Neural crest cell (in vitro differentiated cells): Measurements from ENCODE around the gene ARMC9. TPM values are rescaled to one million over a fixed set of nuclear protein-coding genes. Genes with fewer than 3 reads are reported as not detected.

ENCODE experiments used
- DNase-seq: peaks from one replicate; pipeline ENCODE4 v3.0.0; 2021; ENCODE audit warnings: low read depth, mixed read lengths, low spot score
- H3K27ac Mint-ChIP-seq: one replicate; pipeline ENCODE4 v1.8.0; 2021; ENCODE audit warnings: mild to moderate bottlenecking, mixed read lengths; ENCODE audit not compliant: unreplicated experiment
- H3K27me3 Mint-ChIP-seq: 2 replicates; pipeline ENCODE4 v1.8.0; 2021; ENCODE audit warnings: low read depth, mild to moderate bottlenecking, mixed read lengths
- H3K36me3 Mint-ChIP-seq: 2 replicates; pipeline ENCODE4 v1.8.0; 2021; ENCODE audit warnings: low read depth, mild to moderate bottlenecking, mixed read lengths
- H3K4me1 Mint-ChIP-seq: 2 replicates; pipeline ENCODE4 v1.8.0; 2021; ENCODE audit warnings: mixed read lengths
- H3K4me3 Mint-ChIP-seq: one replicate; pipeline ENCODE4 v1.8.0; 2021; ENCODE audit warnings: mild to moderate bottlenecking, mixed read lengths
- H3K9me3 Mint-ChIP-seq: 2 replicates; pipeline ENCODE4 v1.8.0; 2021; ENCODE audit warnings: mixed read lengths
- CTCF ChIP-seq: fragments of 200-600 bp; sonication (generic); conservative IDR thresholded peaks from 2 replicates; pipeline ENCODE4 v1.5.0; 2021; ENCODE audit warnings: antibody characterized with exemption, mild to moderate bottlenecking
- total RNA-seq: library from RNA; stranded (reverse); gene quantifications from 2 replicates; pipeline ENCODE4 v1.2.1, GENCODE V29; 2021

ARMC9 gene
- total RNA-seq, 1 donor from 2014 or later, result 35.0 TPM

GRCh38 chr2:231379266-231380215 is 181.1 kb downstream of the ARMC9 start:
- Mint-ChIP-seq H3K36me3 (no peaks in the 10 kb centered on the region), H3K9me3 (peaks cover 2% of the 10 kb centered on the region), H3K4me3 (no peak overlapping the region), H3K27ac (peak overlapping the region; percentile 84), H3K4me1 (peaks cover 8% of the 10 kb centered on the region), H3K27me3 (peaks cover 18% of the 10 kb centered on the region)
- TF ChIP-seq CTCF, result no peak
- no peak for DNase-seq

- DNase-seq, result no peak
- H3K4me1 Mint-ChIP-seq, result peaks cover 8% of the 10 kb centered on the region
- no peak overlapping the region for H3K4me3 Mint-ChIP-seq
- H3K27ac Mint-ChIP-seq, result peak overlapping the region; percentile 62
- TF ChIP-seq CTCF, result no peak
- peaks cover 6% of the 10 kb centered on the region for H3K9me3 Mint-ChIP-seq
- H3K27me3 Mint-ChIP-seq, result peaks cover 17% of the 10 kb centered on the region
- peaks cover 3% of the 10 kb centered on the region for H3K36me3 Mint-ChIP-seq
Observed at GRCh38 chr2:231380307-231380706, 181.9 kb downstream of the ARMC9 start.

- Mint-ChIP-seq H3K27ac (peak overlapping the region; percentile 62), H3K36me3 (peaks cover 9% of the 10 kb centered on the region), H3K27me3 (peaks cover 10% of the 10 kb centered on the region), H3K9me3 (peaks cover 6% of the 10 kb centered on the region), H3K4me3 (no peak overlapping the region), H3K4me1 (peaks cover 8% of the 10 kb centered on the region)
- DNase-seq, result no peak
- no peak for TF ChIP-seq CTCF
Observed at GRCh38 chr2:231380991-231381847, 182.8 kb downstream of the ARMC9 start.

- H3K36me3 Mint-ChIP-seq, result peaks cover 9% of the 10 kb centered on the region
- H3K27ac Mint-ChIP-seq, result no peak overlapping the region
- H3K27me3 Mint-ChIP-seq, result peaks cover 1% of the 10 kb centered on the region
- no peak overlapping the region for H3K4me3 Mint-ChIP-seq
- H3K4me1 Mint-ChIP-seq, result peaks cover 4% of the 10 kb centered on the region
- TF ChIP-seq CTCF, result no peak
- peaks cover 5% of the 10 kb centered on the region for H3K9me3 Mint-ChIP-seq
- no peak for DNase-seq
Observed at GRCh38 chr2:231382116-231382515, 183.7 kb downstream of the ARMC9 start.

- peaks cover 6% of the 10 kb centered on the region for H3K4me1 Mint-ChIP-seq
- no peak for TF ChIP-seq CTCF
- peaks cover 9% of the 10 kb centered on the region for H3K36me3 Mint-ChIP-seq
- H3K9me3 Mint-ChIP-seq, result peaks cover 4% of the 10 kb centered on the region
- no peak for DNase-seq
- H3K27me3 Mint-ChIP-seq, result no peaks in the 10 kb centered on the region
- H3K4me3 Mint-ChIP-seq, result no peak overlapping the region
- no peak overlapping the region for H3K27ac Mint-ChIP-seq
Observed at GRCh38 chr2:231383416-231384108, 185.1 kb downstream of the ARMC9 start.
